PC-9 (cell line): Measurements from ENCODE around the gene EYS.

Experiments used
- EZH2 ChIP-seq: fragments of 200-600 bp; sonication (generic); IDR thresholded peaks from 2 replicates; pipeline ENCODE4 v1.8.0; 2017; ENCODE audit warnings: antibody characterized with exemption, low read depth
- TF ChIP-seq, protein P1 (sequence below): fragments of 200-600 bp; sonication (generic); conservative IDR thresholded peaks from 2 replicates; pipeline ENCODE4 v1.6.1; 2017; ENCODE audit warnings: mixed run types, antibody characterized with exemption, mild to moderate bottlenecking, moderate library complexity

DNA sequence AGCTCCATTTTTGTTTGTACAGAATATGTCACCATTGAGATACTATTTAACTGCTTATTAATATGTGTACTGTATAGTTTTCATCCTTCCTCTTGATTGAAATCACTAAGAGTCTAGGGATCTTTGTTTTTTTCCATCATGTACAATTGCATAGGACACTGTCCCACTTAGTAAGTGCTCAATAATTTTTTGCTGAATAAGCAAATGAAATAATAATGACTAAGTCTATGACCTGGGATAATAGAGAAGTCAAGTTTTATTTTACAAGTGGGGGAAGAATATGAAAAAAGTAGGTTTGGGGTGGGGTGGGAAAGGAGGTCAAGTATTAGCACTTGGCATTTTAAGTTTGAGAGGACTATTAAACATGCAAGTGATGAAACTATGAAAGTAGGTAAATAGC, 4.5 kb upstream of the EYS start:
- TF ChIP-seq, protein P1, sequence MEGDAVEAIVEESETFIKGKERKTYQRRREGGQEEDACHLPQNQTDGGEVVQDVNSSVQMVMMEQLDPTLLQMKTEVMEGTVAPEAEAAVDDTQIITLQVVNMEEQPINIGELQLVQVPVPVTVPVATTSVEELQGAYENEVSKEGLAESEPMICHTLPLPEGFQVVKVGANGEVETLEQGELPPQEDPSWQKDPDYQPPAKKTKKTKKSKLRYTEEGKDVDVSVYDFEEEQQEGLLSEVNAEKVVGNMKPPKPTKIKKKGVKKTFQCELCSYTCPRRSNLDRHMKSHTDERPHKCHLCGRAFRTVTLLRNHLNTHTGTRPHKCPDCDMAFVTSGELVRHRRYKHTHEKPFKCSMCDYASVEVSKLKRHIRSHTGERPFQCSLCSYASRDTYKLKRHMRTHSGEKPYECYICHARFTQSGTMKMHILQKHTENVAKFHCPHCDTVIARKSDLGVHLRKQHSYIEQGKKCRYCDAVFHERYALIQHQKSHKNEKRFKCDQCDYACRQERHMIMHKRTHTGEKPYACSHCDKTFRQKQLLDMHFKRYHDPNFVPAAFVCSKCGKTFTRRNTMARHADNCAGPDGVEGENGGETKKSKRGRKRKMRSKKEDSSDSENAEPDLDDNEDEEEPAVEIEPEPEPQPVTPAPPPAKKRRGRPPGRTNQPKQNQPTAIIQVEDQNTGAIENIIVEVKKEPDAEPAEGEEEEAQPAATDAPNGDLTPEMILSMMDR, result no peak
- TF ChIP-seq EZH2, result no peak
